Astrocyte (in vitro differentiated cells and primary cell): ENCODE measurements around the gene TEAD1. TPM values are rescaled to one million over a fixed set of nuclear protein-coding genes. Genes with fewer than 3 reads are reported as not detected.
A peak's percentile ranks its signal among the peaks of the same experiment; 100 is the strongest.

Experiments used
- DNase-seq: peaks from one replicate; pipeline ENCODE4 v3.0.0-alpha.2; 2010; ENCODE audit warnings: low read depth
- FAIRE-seq: peaks from 2 replicates; lab custom pipeline; 2011; peaks lifted over from hg19 to GRCh38; lab: Jason Lieb, UNC
- H2AFZ ChIP-seq: 2 replicates; pipeline ENCODE4 v1.6.0; 2012; ENCODE audit warnings: low read depth, low read length, inconsistent platforms
- H3K27ac ChIP-seq: 2 replicates; pipeline ENCODE4 v1.5.1; 2011; ENCODE audit warnings: low read depth, low read length, inconsistent platforms
- H3K27me3 ChIP-seq: 2 replicates; pipeline ENCODE4 v1.6.0; 2011; ENCODE audit warnings: low read length, inconsistent platforms; ENCODE audit not compliant: insufficient read depth
- H3K36me3 ChIP-seq: 2 replicates; pipeline ENCODE4 v1.5.1; 2011; ENCODE audit warnings: low read length, inconsistent platforms; ENCODE audit not compliant: insufficient read depth
- H3K4me1 ChIP-seq: 2 replicates; pipeline ENCODE4 v1.5.1; 2011; ENCODE audit warnings: low read length, inconsistent platforms; ENCODE audit not compliant: insufficient read depth
- H3K4me2 ChIP-seq: 2 replicates; pipeline ENCODE4 v1.6.0; 2012; ENCODE audit warnings: low read length, inconsistent platforms
- H3K4me3 ChIP-seq: 2 replicates; pipeline ENCODE4 v1.5.1; 2011; ENCODE audit warnings: low read depth, mild to moderate bottlenecking, low read length, inconsistent platforms; ENCODE audit not compliant: insufficient read depth
- H3K79me2 ChIP-seq: 2 replicates; pipeline ENCODE4 v1.6.0; 2012; ENCODE audit warnings: mild to moderate bottlenecking, low read length, inconsistent platforms; ENCODE audit not compliant: insufficient read depth
- H3K9ac ChIP-seq: 2 replicates; pipeline ENCODE4 v1.6.0; 2012; ENCODE audit warnings: mild to moderate bottlenecking, low read length, inconsistent platforms
- H3K9me3 ChIP-seq: 2 replicates; pipeline ENCODE4 v1.5.1; 2012; ENCODE audit warnings: low read depth, mild to moderate bottlenecking, low read length, inconsistent platforms; ENCODE audit not compliant: insufficient read depth
- H4K20me1 ChIP-seq: 2 replicates; pipeline ENCODE4 v1.6.0; 2012; ENCODE audit warnings: low read length, inconsistent platforms; ENCODE audit not compliant: insufficient read depth
- H3K27ac Mint-ChIP-seq: one replicate; pipeline ENCODE4 v1.8.0; 2021; ENCODE audit warnings: mild to moderate bottlenecking, mixed read lengths; ENCODE audit not compliant: unreplicated experiment
- H3K27me3 Mint-ChIP-seq: one replicate; pipeline ENCODE4 v1.8.0; 2021; ENCODE audit warnings: low read depth, mixed read lengths; ENCODE audit not compliant: unreplicated experiment
- H3K36me3 Mint-ChIP-seq: one replicate; pipeline ENCODE4 v1.8.0; 2021; ENCODE audit warnings: low read depth, mixed read lengths; ENCODE audit not compliant: unreplicated experiment
- H3K4me1 Mint-ChIP-seq: one replicate; pipeline ENCODE4 v1.8.0; 2021; ENCODE audit warnings: low read depth, mixed read lengths; ENCODE audit not compliant: unreplicated experiment
- H3K4me3 Mint-ChIP-seq: one replicate; pipeline ENCODE4 v1.8.0; 2021; ENCODE audit warnings: mild to moderate bottlenecking, moderate library complexity, mixed read lengths; ENCODE audit not compliant: unreplicated experiment
- H3K9me3 Mint-ChIP-seq: one replicate; pipeline ENCODE4 v1.8.0; 2021; ENCODE audit warnings: mild to moderate bottlenecking, mixed read lengths; ENCODE audit not compliant: unreplicated experiment
- EZH2 ChIP-seq: IDR thresholded peaks from 2 replicates; pipeline ENCODE4 v1.6.1; 2012; ENCODE audit warnings: mild to moderate bottlenecking, low read length, inconsistent platforms; ENCODE audit not compliant: insufficient read depth
- total RNA-seq: library from RNA; stranded (reverse); gene quantifications from 2 replicates; pipeline ENCODE4 v1.2.1, GENCODE V29; 2021
- TF ChIP-seq, protein P1 (sequence below): IDR thresholded peaks from 2 replicates; pipeline ENCODE4 v1.5.1; 2011; ENCODE audit warnings: low read depth, mild to moderate bottlenecking, inconsistent platforms, low read length, moderate library complexity; ENCODE audit not compliant: insufficient read depth

The TEAD1 gene
- total RNA-seq, 1 donor from 2014 or later = 149 TPM

DNA sequence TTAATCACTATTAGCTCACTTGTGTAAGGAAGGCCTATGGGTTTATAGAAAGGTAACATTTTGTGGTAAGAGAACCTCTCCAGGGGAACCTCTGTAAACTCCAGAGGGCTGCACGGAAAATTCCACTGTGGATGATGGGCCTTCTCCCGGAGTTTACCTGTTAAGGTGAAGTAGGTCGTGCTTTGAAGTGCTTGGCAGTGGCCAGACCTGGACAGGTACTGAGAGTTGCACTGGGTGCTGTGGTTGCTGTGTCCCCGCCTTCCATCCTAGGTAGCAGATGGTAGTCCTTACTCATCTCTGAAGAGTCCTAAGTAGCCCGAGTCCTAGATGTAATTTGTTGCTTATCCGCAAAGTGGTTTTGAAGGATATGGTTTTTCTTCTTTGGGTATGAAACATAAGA, 133.4 kb downstream of the TEAD1 start:
- H3K36me3 Mint-ChIP-seq = peaks cover 9% of the 10 kb centered on the region
- Histone ChIP-seq H3K4me1 (peaks cover 50% of the 10 kb centered on the region), H3K27me3 (no peaks in the 10 kb centered on the region), H3K9me3 (no peaks in the 10 kb centered on the region), H3K4me3 (no peak overlapping the region), H3K27ac (no peak overlapping the region), H2AFZ (no peak overlapping the region), H3K4me2 (no peak overlapping the region), H3K79me2 (peaks cover 88% of the 10 kb centered on the region), H3K9ac (no peak overlapping the region), H4K20me1 (peaks cover 76% of the 10 kb centered on the region), H3K36me3 (no peaks in the 10 kb centered on the region)
- H3K27ac Mint-ChIP-seq = peak overlapping the region; percentile 60
- TF ChIP-seq, protein P1, sequence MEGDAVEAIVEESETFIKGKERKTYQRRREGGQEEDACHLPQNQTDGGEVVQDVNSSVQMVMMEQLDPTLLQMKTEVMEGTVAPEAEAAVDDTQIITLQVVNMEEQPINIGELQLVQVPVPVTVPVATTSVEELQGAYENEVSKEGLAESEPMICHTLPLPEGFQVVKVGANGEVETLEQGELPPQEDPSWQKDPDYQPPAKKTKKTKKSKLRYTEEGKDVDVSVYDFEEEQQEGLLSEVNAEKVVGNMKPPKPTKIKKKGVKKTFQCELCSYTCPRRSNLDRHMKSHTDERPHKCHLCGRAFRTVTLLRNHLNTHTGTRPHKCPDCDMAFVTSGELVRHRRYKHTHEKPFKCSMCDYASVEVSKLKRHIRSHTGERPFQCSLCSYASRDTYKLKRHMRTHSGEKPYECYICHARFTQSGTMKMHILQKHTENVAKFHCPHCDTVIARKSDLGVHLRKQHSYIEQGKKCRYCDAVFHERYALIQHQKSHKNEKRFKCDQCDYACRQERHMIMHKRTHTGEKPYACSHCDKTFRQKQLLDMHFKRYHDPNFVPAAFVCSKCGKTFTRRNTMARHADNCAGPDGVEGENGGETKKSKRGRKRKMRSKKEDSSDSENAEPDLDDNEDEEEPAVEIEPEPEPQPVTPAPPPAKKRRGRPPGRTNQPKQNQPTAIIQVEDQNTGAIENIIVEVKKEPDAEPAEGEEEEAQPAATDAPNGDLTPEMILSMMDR = no peak
- TF ChIP-seq EZH2 = no peak
- FAIRE-seq = no peak
- no peak overlapping the region for H3K4me3 Mint-ChIP-seq
- DNase-seq = no peak
- no peaks in the 10 kb centered on the region for H3K9me3 Mint-ChIP-seq
- no peaks in the 10 kb centered on the region for H3K27me3 Mint-ChIP-seq
- peaks cover 79% of the 10 kb centered on the region for H3K4me1 Mint-ChIP-seq

DNA sequence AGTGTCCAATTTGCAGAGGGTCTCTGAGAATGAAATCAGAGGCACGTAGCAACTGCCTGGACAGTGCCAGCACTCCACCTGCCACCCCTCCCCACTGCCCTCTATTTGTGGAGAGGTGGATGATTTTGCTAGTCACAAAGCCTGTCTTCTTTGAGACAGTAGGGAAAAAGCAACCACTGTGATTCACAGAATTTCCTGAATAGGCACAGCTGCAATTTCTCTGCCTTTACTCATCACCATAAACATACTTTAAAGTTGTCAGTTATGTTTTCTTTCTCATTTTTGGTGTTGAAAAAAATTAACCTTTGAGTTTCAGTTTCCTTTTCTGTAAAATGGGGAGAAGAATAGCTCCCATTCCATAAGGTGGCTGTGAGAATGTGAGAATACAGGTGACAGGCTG, 134.3 kb downstream of the TEAD1 start:
- H3K36me3 ChIP-seq = no peaks in the 10 kb centered on the region
- Mint-ChIP-seq H3K36me3 (peaks cover 9% of the 10 kb centered on the region), H3K4me1 (peaks cover 78% of the 10 kb centered on the region), H3K4me3 (no peak overlapping the region), H3K27ac (peak overlapping the region; percentile 95), H3K9me3 (no peaks in the 10 kb centered on the region), H3K27me3 (no peaks in the 10 kb centered on the region)
- no peaks in the 10 kb centered on the region for H3K9me3 ChIP-seq
- FAIRE-seq (peak; percentile 65), DNase-seq (peak; percentile 71)
- no peak for TF ChIP-seq EZH2
- TF ChIP-seq, protein P1 = no peak
- peaks cover 96% of the 10 kb centered on the region for H3K79me2 ChIP-seq
- H2AFZ ChIP-seq = no peak overlapping the region
- H4K20me1 ChIP-seq = peaks cover 80% of the 10 kb centered on the region
- no peak overlapping the region for H3K9ac ChIP-seq
- H3K27me3 ChIP-seq = no peaks in the 10 kb centered on the region
- peak overlapping the region; percentile 12 for H3K27ac ChIP-seq
- H3K4me2 ChIP-seq = peak overlapping the region; percentile 58
- H3K4me1 ChIP-seq = peaks cover 50% of the 10 kb centered on the region
- H3K4me3 ChIP-seq = no peak overlapping the region

DNA sequence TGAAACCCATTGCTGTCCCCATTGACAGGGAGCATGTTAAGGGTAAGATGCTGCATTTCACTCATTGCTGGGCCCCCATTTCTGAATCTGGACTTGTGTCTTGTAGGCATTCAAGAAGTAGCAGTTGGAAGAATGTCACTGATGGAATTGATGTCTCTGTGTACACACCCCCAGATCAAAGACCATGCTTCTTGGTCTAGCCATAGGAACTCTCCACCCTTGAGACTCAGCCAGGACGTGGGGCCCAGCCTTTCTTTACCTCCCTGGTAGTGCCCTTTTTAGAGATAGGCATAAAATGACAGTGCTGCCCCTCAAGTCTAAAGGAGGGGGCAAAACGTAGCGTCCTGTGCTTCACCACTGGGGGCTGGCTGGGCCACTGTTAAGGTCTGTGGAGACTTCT, 135.1 kb downstream of the TEAD1 start:
- Mint-ChIP-seq H3K27ac (peak overlapping the region; percentile 95), H3K4me3 (no peak overlapping the region), H3K27me3 (no peaks in the 10 kb centered on the region), H3K36me3 (peaks cover 9% of the 10 kb centered on the region), H3K4me1 (peaks cover 80% of the 10 kb centered on the region), H3K9me3 (no peaks in the 10 kb centered on the region)
- Histone ChIP-seq H3K36me3 (no peaks in the 10 kb centered on the region), H3K4me2 (peak overlapping the region; percentile 60), H3K9me3 (no peaks in the 10 kb centered on the region), H3K27ac (no peak overlapping the region), H3K4me3 (no peak overlapping the region), H4K20me1 (peaks cover 81% of the 10 kb centered on the region), H2AFZ (no peak overlapping the region), H3K9ac (no peak overlapping the region), H3K79me2 (peaks cover 96% of the 10 kb centered on the region), H3K27me3 (no peaks in the 10 kb centered on the region), H3K4me1 (peaks cover 54% of the 10 kb centered on the region)
- no peak for DNase-seq
- no peak for FAIRE-seq
- no peak for TF ChIP-seq EZH2
- TF ChIP-seq, protein P1 = no peak
